SK-N-SH (cell line): ENCODE data around the gene MAN1A1. TPM values are rescaled to one million over a fixed set of nuclear protein-coding genes. Genes with fewer than 3 reads are reported as not detected.
A peak's percentile ranks its signal among the peaks of the same experiment; 100 is the strongest.

Experiments
- CTCF ChIA-PET: fragments of 300-600, 350-600 bp; formaldehyde crosslinking; extraction: SDS; loops from one replicate; lab custom pipeline; 2021; lab: Yijun Ruan, JAX
- POLR2A ChIA-PET: fragments of 350-600 bp; sonication (Branson Sonifier 250); formaldehyde crosslinking; extraction: SDS; loops from one replicate; lab custom pipeline; 2020; ENCODE audit warnings: antibody characterized with exemption, inconsistent platforms; lab: Yijun Ruan, JAX
- DNase-seq: peaks from one replicate; pipeline ENCODE4 v3.0.0; 2012
- H2AFZ ChIP-seq: fragments of 200-600 bp; sonication (generic); 2 replicates; pipeline ENCODE4 v1.8.1; 2016; ENCODE audit warnings: antibody characterized with exemption, mild to moderate bottlenecking, low read depth
- H3F3A ChIP-seq: fragments of 200-600 bp; sonication (generic); replicated peaks from 2 replicates; pipeline ENCODE3; 2016; ENCODE audit warnings: antibody characterized with exemption, mild to moderate bottlenecking; ENCODE audit not compliant: insufficient read depth
- H3K27ac ChIP-seq, 2 experiments: fragments of 200-500 bp in 1 of 2; fragments of 200-600 bp in 1 of 2; sonication (Bioruptor generic) in 1 of 2; sonication (generic), shearing (Covaris generic) in 1 of 2; 2 replicates each; pipeline versions ENCODE4 v1.5.1 to v1.6.1; 2014 to 2016; ENCODE audit warnings: low read depth in 2 of 2, inconsistent platforms in 1 of 2, low read length in 1 of 2, mild to moderate bottlenecking in 1 of 2, mixed read lengths in 1 of 2
- H3K27me3 ChIP-seq: fragments of 200-600 bp; sonication (generic), shearing (Covaris generic); 2 replicates; pipeline ENCODE4 v1.6.1; 2016; ENCODE audit warnings: mixed run types; ENCODE audit not compliant: insufficient read depth
- H3K36me3 ChIP-seq, 2 experiments: fragments of 200-500 bp in 1 of 2; fragments of 200-600 bp in 1 of 2; sonication (Bioruptor generic) in 1 of 2; sonication (generic) in 1 of 2; replicated peaks in 1 of 2; 2 replicates each; pipeline versions ENCODE3 to v1.5.1; 2014 to 2016; ENCODE audit warnings: low read length in 1 of 2, mild to moderate bottlenecking in 1 of 2; ENCODE audit not compliant: insufficient read depth in 2 of 2, control insufficient read depth in 1 of 2
- H3K4me1 ChIP-seq, 2 experiments: fragments of 200-500 bp in 1 of 2; fragments of 200-600 bp in 1 of 2; sonication (Bioruptor generic) in 1 of 2; sonication (generic), shearing (Covaris generic) in 1 of 2; 2 replicates each; pipeline versions ENCODE4 v1.5.1 to v1.6.1; 2014 to 2016; ENCODE audit warnings: low read depth in 1 of 2, low read length in 1 of 2, mixed run types in 1 of 2; ENCODE audit not compliant: insufficient read depth in 2 of 2, control insufficient read depth in 1 of 2
- H3K4me2 ChIP-seq: fragments of 200-600 bp; sonication (generic), shearing (Covaris generic); 2 replicates; pipeline ENCODE4 v1.6.1; 2017; ENCODE audit warnings: mixed run types
- H3K4me3 ChIP-seq, 2 experiments: fragments of 200-500 bp in 1 of 2; fragments of 200-600 bp in 1 of 2; sonication (Bioruptor generic) in 1 of 2; sonication (generic), shearing (Covaris generic) in 1 of 2; 2 replicates each; pipeline versions ENCODE4 v1.5.1 to v1.8.1; 2014 to 2016; ENCODE audit warnings: low read depth in 2 of 2, inconsistent platforms in 1 of 2, low read length in 1 of 2, mild to moderate bottlenecking in 1 of 2, mixed read lengths in 1 of 2, moderate library complexity in 1 of 2
- H3K79me2 ChIP-seq: fragments of 200-600 bp; sonication (generic); 2 replicates; pipeline ENCODE4 v1.8.1; 2017; ENCODE audit warnings: mild to moderate bottlenecking; ENCODE audit not compliant: insufficient read depth
- H3K9ac ChIP-seq: fragments of 200-600 bp; sonication (generic); 2 replicates; pipeline ENCODE4 v1.6.1; 2017; ENCODE audit warnings: mixed run types
- H3K9me2 ChIP-seq: fragments of 200-600 bp; sonication (generic); 2 replicates; pipeline ENCODE4 v1.6.1; 2017; ENCODE audit warnings: mixed run types
- H3K9me3 ChIP-seq: fragments of 200-600 bp; sonication (generic); 2 replicates; pipeline ENCODE4 v1.6.1; 2017; ENCODE audit warnings: mixed run types, mild to moderate bottlenecking, moderate library complexity
- H4K20me1 ChIP-seq: fragments of 200-600 bp; sonication (generic); 2 replicates; pipeline ENCODE4 v1.6.1; 2017; ENCODE audit warnings: mild to moderate bottlenecking, mixed run types; ENCODE audit not compliant: insufficient read depth
- CTCF ChIP-seq: fragments of 200-600 bp; sonication (generic); IDR thresholded peaks from 2 replicates; pipeline ENCODE4 v1.6.1; 2017; ENCODE audit warnings: antibody characterized with exemption, mild to moderate bottlenecking, moderate library complexity
- ELF1 ChIP-seq: IDR thresholded peaks from 2 replicates; pipeline ENCODE4 v1.4.0; 2012
- FOSL2 ChIP-seq: IDR thresholded peaks from 2 replicates; pipeline ENCODE4 v1.4.0; 2012; ENCODE audit warnings: low read depth, mild to moderate bottlenecking, moderate library complexity, borderline replicate concordance
- FOXJ3 ChIP-seq: sonication (generic); formaldehyde crosslinking; IDR thresholded peaks from 2 replicates; pipeline ENCODE4 v1.5.1; 2020; ENCODE audit warnings: mild to moderate bottlenecking, missing genetic modification reagents
- GABPA ChIP-seq: IDR thresholded peaks from 2 replicates; pipeline ENCODE4 v1.4.0; 2012; ENCODE audit warnings: low read depth, mild to moderate bottlenecking
- GATA2 ChIP-seq: sonication (generic); formaldehyde crosslinking; IDR thresholded peaks from 2 replicates; pipeline ENCODE4 v1.5.0; 2020; ENCODE audit warnings: mild to moderate bottlenecking, missing genetic modification reagents
- MAX ChIP-seq: IDR thresholded peaks from 2 replicates; pipeline ENCODE4 v1.4.0; 2012; ENCODE audit warnings: low read depth
- MEF2A ChIP-seq: IDR thresholded peaks from 2 replicates; pipeline ENCODE4 v1.4.0; 2012; ENCODE audit warnings: low read depth, borderline replicate concordance
- RAD21 ChIP-seq: IDR thresholded peaks from 2 replicates; pipeline ENCODE4 v1.6.1; 2012; ENCODE audit warnings: mild to moderate bottlenecking, low read length
- SIN3A ChIP-seq: IDR thresholded peaks from 2 replicates; pipeline ENCODE4 v1.6.1; 2012; ENCODE audit warnings: low read depth, mild to moderate bottlenecking, low read length, moderate library complexity, borderline replicate concordance
- SMC3 ChIP-seq: IDR thresholded peaks from 2 replicates; pipeline ENCODE4 v1.6.1; 2012; ENCODE audit warnings: low read depth, low read length, improper control_type of control experiment
- USF1 ChIP-seq: IDR thresholded peaks from 2 replicates; pipeline ENCODE4 v1.4.0; 2012; ENCODE audit warnings: low read depth, borderline replicate concordance
- WGBS: methylation state at CpG from one replicate; pipeline ENCODE4 v1.1.6; 2017; ENCODE audit warnings: low lambda C conversion rate; 5-methylcytosine and 5-hydroxymethylcytosine counted together
- polyA plus RNA-seq, 3 experiments: library from polyadenylated mRNA; depleted of rRNA; stranded (reverse); fragments of >200 nt; gene quantifications; 2 replicates each; pipeline ENCODE4 v1.2.3, GENCODE V29; 2012
- TF ChIP-seq, protein P1 (sequence below): IDR thresholded peaks from 2 replicates; pipeline ENCODE4; 2012
- TF ChIP-seq, protein P2 (sequence below): fragments of 150-350 bp; IDR thresholded peaks from 2 replicates; pipeline ENCODE4 v1.6.1; 2016; ENCODE audit warnings: mild to moderate bottlenecking, low read depth, low read length

Gene MAN1A1
- polyA plus RNA-seq, 1 of the 3 experiments (the other 2 are of a cell fraction): 28.0 TPM

GRCh38 chr6:119344306-119344705, 5.3 kb downstream of the MAN1A1 start (continued):
- TF ChIP-seq SIN3A (no peak), FOXJ3 (CRISPR knock-in tag) (no peak), FOSL2 (no peak), MAX (no peak)
- TF ChIP-seq, protein P1, sequence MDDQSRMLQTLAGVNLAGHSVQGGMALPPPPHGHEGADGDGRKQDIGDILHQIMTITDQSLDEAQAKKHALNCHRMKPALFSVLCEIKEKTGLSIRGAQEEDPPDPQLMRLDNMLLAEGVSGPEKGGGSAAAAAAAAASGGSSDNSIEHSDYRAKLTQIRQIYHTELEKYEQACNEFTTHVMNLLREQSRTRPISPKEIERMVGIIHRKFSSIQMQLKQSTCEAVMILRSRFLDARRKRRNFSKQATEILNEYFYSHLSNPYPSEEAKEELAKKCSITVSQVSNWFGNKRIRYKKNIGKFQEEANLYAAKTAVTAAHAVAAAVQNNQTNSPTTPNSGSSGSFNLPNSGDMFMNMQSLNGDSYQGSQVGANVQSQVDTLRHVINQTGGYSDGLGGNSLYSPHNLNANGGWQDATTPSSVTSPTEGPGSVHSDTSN: no peak

- Histone ChIP-seq H4K20me1 (peaks cover 37% of the 10 kb centered on the region), H3K79me2 (peaks cover 36% of the 10 kb centered on the region), H2AFZ (no peak overlapping the region; the same call in 1 of the 2 replicates), H3K27ac (no peak overlapping the region), H3K27me3 (no peaks in the 10 kb centered on the region), H3K9ac (no peak overlapping the region), H3K4me3 (no peak overlapping the region), H3K9me2 (no peaks in the 10 kb centered on the region), H3F3A (no peaks in the 10 kb centered on the region), H3K9me3 (no peaks in the 10 kb centered on the region), H3K4me1 (peaks cover 0 to 22% of the 10 kb centered on the region in 2 experiments; a peak in 3 of 4 replicates), H3K4me2 (no peak overlapping the region), H3K36me3 (peaks cover 3 to 42% of the 10 kb centered on the region in 2 experiments)
- TF ChIP-seq CTCF (no peak), GABPA (no peak)
- ChIA-PET CTCF (interaction anchor here (2.2 kb wide), 1 partner anchor 195 kb away, joined by 8 read pairs; no protein-coding TSS in a partner anchor), POLR2A (no interaction called here)
- WGBS: 83% methylated on average over 5 of the region's 5 CpGs
- DNase-seq: no peak
These were observed 5.9 kb downstream of the MAN1A1 start for GRCh38 chr6:119343573-119344146.

GRCh38 chr6:119343167-119343566, 6.4 kb downstream of the MAN1A1 start:
- Histone ChIP-seq H3K27ac (no peak overlapping the region), H3K9me3 (no peaks in the 10 kb centered on the region), H3K9me2 (no peaks in the 10 kb centered on the region), H4K20me1 (peaks cover 35% of the 10 kb centered on the region), H3F3A (no peaks in the 10 kb centered on the region), H3K36me3 (peaks cover 3 to 47% of the 10 kb centered on the region in 2 experiments), H3K4me3 (no peak overlapping the region), H3K4me1 (peaks cover 0 to 22% of the 10 kb centered on the region in 2 experiments; a peak in 3 of 4 replicates), H2AFZ (no peak overlapping the region), H3K4me2 (no peak overlapping the region), H3K9ac (no peak overlapping the region), H3K27me3 (no peaks in the 10 kb centered on the region), H3K79me2 (peaks cover 33% of the 10 kb centered on the region)
- DNase-seq: no peak
- TF ChIP-seq, protein P2, sequence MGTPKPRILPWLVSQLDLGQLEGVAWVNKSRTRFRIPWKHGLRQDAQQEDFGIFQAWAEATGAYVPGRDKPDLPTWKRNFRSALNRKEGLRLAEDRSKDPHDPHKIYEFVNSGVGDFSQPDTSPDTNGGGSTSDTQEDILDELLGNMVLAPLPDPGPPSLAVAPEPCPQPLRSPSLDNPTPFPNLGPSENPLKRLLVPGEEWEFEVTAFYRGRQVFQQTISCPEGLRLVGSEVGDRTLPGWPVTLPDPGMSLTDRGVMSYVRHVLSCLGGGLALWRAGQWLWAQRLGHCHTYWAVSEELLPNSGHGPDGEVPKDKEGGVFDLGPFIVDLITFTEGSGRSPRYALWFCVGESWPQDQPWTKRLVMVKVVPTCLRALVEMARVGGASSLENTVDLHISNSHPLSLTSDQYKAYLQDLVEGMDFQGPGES: no peak
- TF ChIP-seq ELF1 (no peak), SMC3 (0 out of 2 replicates have a peak, but pooled peaks have one; percentile 2), MEF2A (no peak), RAD21 (peak; percentile 49), GATA2 (no peak), USF1 (no peak)
- POLR2A ChIA-PET: no interaction called here
- WGBS: 90% methylated on average over 4 of the region's 4 CpGs
- CTCF ChIA-PET: interaction anchor here (2.2 kb wide), 1 partner anchor 195 kb away, joined by 8 read pairs; no protein-coding TSS in a partner anchor
